Measurements from ENCODE around the gene CNTN1.
A peak's percentile ranks its signal among the peaks of the same experiment; 100 is the strongest.
"Not testable (repeated sequence)": the region's sequence is repeated elsewhere in the genome, so short reads cannot be mapped to it uniquely, and the experiment has no call there.

The CNTN1 gene

DNA sequence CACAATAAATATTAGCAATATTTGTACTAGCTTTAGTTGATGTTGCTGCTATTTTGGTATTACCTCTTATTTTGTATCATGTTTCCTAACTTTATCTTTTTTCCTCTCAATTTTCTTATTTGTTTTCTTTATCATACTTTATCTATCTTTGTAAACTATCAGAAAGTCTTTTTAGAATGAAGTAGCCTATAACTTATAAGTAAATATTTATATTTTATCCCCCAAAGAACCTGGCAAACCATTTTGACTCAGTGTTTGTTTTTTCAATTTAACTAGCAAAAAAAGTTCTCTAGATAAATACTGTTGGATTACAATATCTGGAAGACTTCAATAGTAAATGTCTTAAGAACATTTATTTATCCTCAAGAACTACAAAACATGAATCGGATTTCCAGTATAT lies 360.2 kb downstream of the CNTN1 start:
- peaks cover 6% of the 10 kb centered on the region for H3K4me1 ChIP-seq (ENCODE audit: control insufficient read depth, insufficient read depth, low read length)
- H3K4me3 ChIP-seq (ENCODE audit: low read length), result no peak overlapping the region
- H3K36me3 ChIP-seq (ENCODE audit: insufficient read depth, low read length), result no peaks in the 10 kb centered on the region
- no peaks in the 10 kb centered on the region for H3K27me3 ChIP-seq (ENCODE audit: control insufficient read depth, insufficient read depth, low read length)
- no peaks in the 10 kb centered on the region for H3K9me3 ChIP-seq (replicated peaks; ENCODE audit: low read length)
- H3K9ac ChIP-seq (ENCODE audit: low read depth, low read length), result no peak overlapping the region
- no peak overlapping the region for H3K4me2 ChIP-seq (ENCODE audit: low read length)

DNA sequence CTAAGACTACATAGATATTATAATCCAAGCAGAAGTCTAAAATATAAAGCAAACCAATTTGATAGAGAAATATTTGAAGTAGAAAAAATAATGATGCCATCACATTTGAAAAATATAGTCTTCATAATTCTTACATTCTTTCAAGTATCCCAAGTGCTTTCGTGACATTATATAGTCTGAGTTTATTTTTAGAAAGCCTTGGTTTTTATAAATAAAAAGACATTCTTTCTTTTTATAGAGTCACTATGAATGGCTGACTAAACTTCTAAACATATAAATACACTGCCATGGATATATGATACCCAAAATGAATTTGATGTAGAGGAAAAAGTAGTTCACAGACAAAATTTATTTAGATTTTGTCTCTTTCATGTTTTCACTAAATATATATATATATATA lies 360.8 kb downstream of the CNTN1 start:
- no peak overlapping the region for H3K4me3 ChIP-seq (ENCODE audit: low read length)
- peaks cover 6% of the 10 kb centered on the region for H3K4me1 ChIP-seq (ENCODE audit: control insufficient read depth, insufficient read depth, low read length)
- no peak overlapping the region for H3K4me2 ChIP-seq (ENCODE audit: low read length)
- H3K27me3 ChIP-seq (ENCODE audit: control insufficient read depth, insufficient read depth, low read length), result no peaks in the 10 kb centered on the region
- H3K36me3 ChIP-seq (ENCODE audit: insufficient read depth, low read length), result no peaks in the 10 kb centered on the region
- no peaks in the 10 kb centered on the region for H3K9me3 ChIP-seq (replicated peaks; ENCODE audit: low read length)
- H3K9ac ChIP-seq (ENCODE audit: low read depth, low read length), result no peak overlapping the region

DNA sequence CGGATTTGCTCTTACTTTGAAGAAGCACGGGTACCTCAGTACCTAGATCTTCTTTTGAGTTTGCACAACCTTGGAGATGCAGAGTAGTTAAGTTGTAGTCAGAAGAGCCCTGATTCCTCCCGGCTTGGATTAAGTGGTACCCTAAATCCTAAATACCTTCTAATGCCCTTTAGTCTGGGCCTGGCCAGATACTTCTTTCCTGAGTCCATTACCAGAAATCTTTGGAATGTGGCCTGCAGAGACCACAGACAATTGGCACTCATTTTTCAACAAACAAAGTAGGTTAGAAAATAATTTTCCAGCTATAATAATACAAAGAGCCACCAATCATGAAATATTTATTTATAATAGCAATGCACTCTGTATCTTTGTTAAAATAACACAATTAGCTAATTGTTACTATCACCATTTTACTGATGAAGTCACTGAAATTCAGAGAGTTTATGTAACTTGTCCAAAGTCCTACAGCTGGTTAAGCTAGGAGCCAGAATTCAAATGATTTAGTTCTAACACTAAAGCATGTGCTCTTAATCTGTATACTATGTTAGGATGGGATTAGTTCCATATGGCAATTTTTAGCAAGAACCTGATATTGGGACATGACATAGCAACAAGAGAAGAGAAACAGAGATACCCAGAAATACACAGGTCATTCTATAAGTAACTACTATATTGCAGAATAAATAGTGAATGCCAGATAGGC lies 363.8 kb downstream of the CNTN1 start:
- Histone ChIP-seq H3K4me1 (ENCODE audit: control insufficient read depth, insufficient read depth, low read length) (peaks cover 6% of the 10 kb centered on the region), H3K36me3 (ENCODE audit: insufficient read depth, low read length) (no peaks in the 10 kb centered on the region), H3K9ac (ENCODE audit: low read depth, low read length) (no peak overlapping the region), H3K4me2 (ENCODE audit: low read length) (peak overlapping the region; percentile 14), H3K9me3 (replicated peaks; ENCODE audit: low read length) (no peaks in the 10 kb centered on the region), H3K27me3 (ENCODE audit: control insufficient read depth, insufficient read depth, low read length) (no peaks in the 10 kb centered on the region), H3K4me3 (ENCODE audit: low read length) (no peak overlapping the region)

DNA sequence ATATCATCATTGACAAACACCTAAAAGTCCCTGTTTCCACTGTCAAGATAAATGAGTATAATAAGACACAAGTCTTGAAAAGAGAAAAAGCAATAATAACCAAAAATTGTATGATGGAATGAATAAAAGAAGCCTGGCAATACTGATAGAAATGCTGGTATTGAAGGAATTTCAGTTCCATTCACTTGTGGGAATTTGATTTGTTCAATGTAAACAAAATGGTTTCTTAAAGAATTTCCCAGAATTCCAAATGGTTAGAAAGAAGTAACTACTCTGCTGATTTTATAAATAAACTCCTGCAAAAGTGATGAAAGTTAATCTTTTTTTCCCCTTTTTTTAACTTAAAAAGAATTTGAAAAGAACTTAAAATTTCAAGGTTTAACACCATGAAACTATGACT lies 366.0 kb downstream of the CNTN1 start:
- Histone ChIP-seq H3K4me1 (ENCODE audit: control insufficient read depth, insufficient read depth, low read length) (peaks cover 6% of the 10 kb centered on the region), H3K4me2 (ENCODE audit: low read length) (no peak overlapping the region), H3K27me3 (ENCODE audit: control insufficient read depth, insufficient read depth, low read length) (no peaks in the 10 kb centered on the region), H3K36me3 (ENCODE audit: insufficient read depth, low read length) (no peaks in the 10 kb centered on the region), H3K4me3 (ENCODE audit: low read length) (no peak overlapping the region), H3K9me3 (replicated peaks; ENCODE audit: low read length) (no peaks in the 10 kb centered on the region), H3K9ac (ENCODE audit: low read depth, low read length) (no peak overlapping the region)

DNA sequence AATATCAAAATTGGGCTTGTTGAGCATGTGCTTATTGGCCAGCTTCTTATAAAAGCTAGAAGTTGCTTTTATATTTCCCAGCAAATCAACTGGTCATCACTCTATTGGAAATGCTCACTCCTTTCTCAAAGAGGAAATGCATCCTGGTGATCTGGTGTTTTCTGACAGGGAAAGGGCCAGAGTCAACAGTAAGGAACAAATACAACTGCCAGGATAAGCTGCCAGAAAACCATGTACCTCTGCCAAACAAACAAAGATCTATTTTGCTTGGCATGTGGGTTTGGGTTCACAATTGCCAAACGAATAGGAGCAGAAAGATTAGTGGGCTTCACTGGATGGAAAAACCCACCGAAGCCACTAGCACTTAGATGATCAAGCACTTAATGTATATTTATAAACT lies 369.0 kb downstream of the CNTN1 start:
- Histone ChIP-seq H3K4me2 (ENCODE audit: low read length) (no peak overlapping the region), H3K9me3 (replicated peaks; ENCODE audit: low read length) (no peaks in the 10 kb centered on the region), H3K4me1 (ENCODE audit: control insufficient read depth, insufficient read depth, low read length) (peaks cover 3% of the 10 kb centered on the region), H3K9ac (ENCODE audit: low read depth, low read length) (no peak overlapping the region), H3K36me3 (ENCODE audit: insufficient read depth, low read length) (no peaks in the 10 kb centered on the region), H3K4me3 (ENCODE audit: low read length) (no peak overlapping the region), H3K27me3 (ENCODE audit: control insufficient read depth, insufficient read depth, low read length) (no peaks in the 10 kb centered on the region)

DNA sequence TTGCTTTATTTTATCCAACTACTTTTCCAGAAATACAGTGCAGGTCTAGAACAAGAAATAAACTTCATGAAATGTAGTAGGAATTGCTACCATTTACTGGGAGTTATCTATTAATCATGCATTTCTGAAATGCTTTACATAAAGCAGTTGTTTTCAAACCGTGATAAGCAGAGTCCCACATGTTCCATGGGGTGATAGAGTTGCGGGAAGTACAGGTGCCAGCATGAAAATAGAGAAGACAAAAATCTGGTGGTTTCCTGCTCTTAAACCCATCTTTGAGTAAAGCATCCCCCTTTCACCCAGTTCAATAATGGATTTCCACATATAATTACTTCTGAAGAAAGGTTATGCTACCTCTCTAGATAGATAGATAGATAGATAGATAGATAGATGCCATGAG lies 372.2 kb downstream of the CNTN1 start:
- Histone ChIP-seq H3K9ac (ENCODE audit: low read depth, low read length) (no peak overlapping the region), H3K9me3 (replicated peaks; ENCODE audit: low read length) (no peaks in the 10 kb centered on the region), H3K4me1 (ENCODE audit: control insufficient read depth, insufficient read depth, low read length) (no peaks in the 10 kb centered on the region), H3K4me3 (ENCODE audit: low read length) (no peak overlapping the region), H3K4me2 (ENCODE audit: low read length) (no peak overlapping the region), H3K36me3 (ENCODE audit: insufficient read depth, low read length) (no peaks in the 10 kb centered on the region), H3K27me3 (ENCODE audit: control insufficient read depth, insufficient read depth, low read length) (no peaks in the 10 kb centered on the region)

DNA sequence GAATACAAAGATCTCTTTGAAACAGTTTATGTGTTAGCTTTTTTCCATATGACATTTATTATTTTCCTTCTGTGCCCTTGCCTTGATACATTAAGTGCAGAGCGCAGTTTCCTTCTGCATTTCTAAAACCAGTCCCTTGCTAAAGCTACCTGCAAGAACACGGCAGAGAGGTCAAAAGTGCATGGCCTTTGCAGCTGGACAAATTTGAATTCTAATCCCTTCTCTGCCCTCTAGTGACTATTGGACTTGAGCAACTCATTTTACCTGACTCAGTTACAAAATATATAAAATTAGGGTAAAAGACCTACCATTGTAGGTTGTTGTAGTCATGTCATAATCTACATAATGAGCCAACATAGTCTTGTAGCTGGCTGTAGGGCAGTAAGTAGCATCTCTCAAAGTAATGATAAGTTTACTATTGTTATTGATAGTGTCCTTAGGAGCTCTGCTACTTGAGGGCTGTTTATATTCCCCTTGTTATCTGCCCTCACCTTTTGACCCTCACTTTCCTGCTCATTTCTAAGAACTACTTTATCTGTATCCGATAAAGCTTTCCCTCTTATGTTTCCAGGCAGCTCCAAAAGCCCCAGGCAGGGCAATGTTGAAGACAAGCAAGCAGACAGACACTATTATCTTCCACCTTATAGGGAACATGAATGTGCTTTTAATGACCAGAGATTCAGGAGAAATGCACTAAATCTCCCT lies 375.9 kb downstream of the CNTN1 start:
- no peaks in the 10 kb centered on the region for H3K9me3 ChIP-seq (replicated peaks; ENCODE audit: low read length)
- H3K27me3 ChIP-seq (ENCODE audit: control insufficient read depth, insufficient read depth, low read length), result no peaks in the 10 kb centered on the region
- no peaks in the 10 kb centered on the region for H3K4me1 ChIP-seq (ENCODE audit: control insufficient read depth, insufficient read depth, low read length)
- H3K4me3 ChIP-seq (ENCODE audit: low read length), result no peak overlapping the region
- no peak overlapping the region for H3K9ac ChIP-seq (ENCODE audit: low read depth, low read length)
- no peak overlapping the region for H3K4me2 ChIP-seq (ENCODE audit: low read length)
- H3K36me3 ChIP-seq (ENCODE audit: insufficient read depth, low read length), result no peaks in the 10 kb centered on the region

DNA sequence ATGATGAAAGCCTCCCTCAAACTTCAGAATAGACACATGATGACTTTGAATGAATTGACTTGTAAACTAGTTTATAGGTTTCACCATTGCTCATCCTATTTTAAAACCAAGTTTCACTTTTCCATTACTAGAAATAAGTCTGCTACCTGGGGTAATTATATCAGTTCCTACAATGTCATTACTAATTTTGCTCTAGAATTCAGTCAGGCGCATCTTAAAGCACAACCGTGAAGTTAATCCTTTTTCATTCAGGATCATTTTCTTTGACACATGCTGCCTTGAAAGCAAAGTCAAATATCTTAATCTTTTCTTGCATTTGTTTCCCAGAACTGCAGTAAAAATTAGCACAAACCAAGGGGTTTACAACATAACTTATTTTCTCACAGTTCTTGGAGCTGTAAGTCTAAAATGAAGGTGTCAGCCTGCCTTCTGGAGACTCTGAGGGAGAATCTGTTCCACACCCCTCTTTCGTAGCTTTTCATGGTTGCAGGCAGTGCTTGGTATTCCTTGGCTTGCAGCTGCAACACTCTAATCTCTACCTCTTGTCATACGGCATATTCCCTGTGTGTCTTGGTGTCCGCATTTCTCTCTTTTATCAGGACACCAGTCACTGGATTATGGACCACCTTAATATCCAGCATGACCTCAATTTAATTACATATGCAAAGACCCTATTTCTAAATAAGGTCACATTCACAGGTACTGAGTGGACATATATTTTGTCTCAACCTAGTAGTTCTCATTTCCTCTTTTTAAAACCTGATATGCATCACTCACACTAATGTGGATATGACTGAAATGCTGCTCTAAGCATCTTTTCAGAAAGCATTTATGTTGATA lies 381.6 kb downstream of the CNTN1 start:
- H3K36me3 ChIP-seq (ENCODE audit: insufficient read depth, low read length), result no peaks in the 10 kb centered on the region

DNA sequence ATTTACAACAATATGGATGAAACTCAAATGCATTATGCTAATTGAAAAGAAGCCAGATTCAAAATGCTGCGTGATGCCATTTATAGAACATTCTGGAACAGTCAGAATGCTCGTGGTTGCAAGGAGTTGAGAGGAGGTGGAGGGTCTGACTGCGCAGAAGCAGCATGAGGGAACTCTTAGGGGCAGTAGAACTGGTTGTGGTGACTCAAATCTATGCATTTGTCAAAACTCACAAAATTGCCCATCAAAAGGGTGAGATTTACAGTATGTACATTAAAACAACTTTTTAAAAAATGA lies 382.2 kb downstream of the CNTN1 start:
- no peaks in the 10 kb centered on the region for H3K9me3 ChIP-seq (replicated peaks; ENCODE audit: low read length)
- no peak overlapping the region for H3K4me2 ChIP-seq (ENCODE audit: low read length)
- H3K9ac ChIP-seq (ENCODE audit: low read depth, low read length), result no peak overlapping the region
- no peaks in the 10 kb centered on the region for H3K36me3 ChIP-seq (ENCODE audit: insufficient read depth, low read length)
- H3K27me3 ChIP-seq (ENCODE audit: control insufficient read depth, insufficient read depth, low read length), result no peaks in the 10 kb centered on the region
- H3K4me3 ChIP-seq (ENCODE audit: low read length), result no peak overlapping the region
- no peaks in the 10 kb centered on the region for H3K4me1 ChIP-seq (ENCODE audit: control insufficient read depth, insufficient read depth, low read length)

More for the DNA sequence above, 381.6 kb downstream of the CNTN1 start:
- Histone ChIP-seq H3K4me2 (ENCODE audit: low read length) (no peak overlapping the region), H3K4me3 (ENCODE audit: low read length) (no peak overlapping the region), H3K9me3 (replicated peaks; ENCODE audit: low read length) (no peaks in the 10 kb centered on the region), H3K9ac (ENCODE audit: low read depth, low read length) (no peak overlapping the region), H3K27me3 (ENCODE audit: control insufficient read depth, insufficient read depth, low read length) (no peaks in the 10 kb centered on the region), H3K4me1 (ENCODE audit: control insufficient read depth, insufficient read depth, low read length) (no peaks in the 10 kb centered on the region)

DNA sequence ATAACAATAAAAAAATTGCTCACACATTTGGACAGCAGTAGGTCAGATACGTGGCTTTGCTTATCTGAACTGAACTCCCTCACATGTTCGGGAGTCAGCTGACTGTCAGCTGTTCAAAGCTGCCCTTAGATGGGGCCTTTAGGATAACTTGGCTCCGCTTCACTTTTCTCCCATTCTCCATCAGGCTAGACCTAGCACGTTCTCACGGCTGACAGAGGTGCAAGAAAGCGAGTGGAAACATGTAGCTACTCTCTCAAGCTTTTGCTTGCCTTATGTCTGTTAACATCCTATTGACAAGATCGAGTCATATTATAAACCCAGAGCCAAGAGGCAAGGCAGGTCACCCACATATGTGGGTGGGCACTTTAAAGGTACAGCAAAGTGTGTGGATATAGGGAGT lies 383.9 kb downstream of the CNTN1 start:
- no peaks in the 10 kb centered on the region for H3K27me3 ChIP-seq (ENCODE audit: control insufficient read depth, insufficient read depth, low read length)
- no peak overlapping the region for H3K4me2 ChIP-seq (ENCODE audit: low read length)
- H3K9ac ChIP-seq (ENCODE audit: low read depth, low read length), result no peak overlapping the region
- no peak overlapping the region for H3K4me3 ChIP-seq (ENCODE audit: low read length)
- H3K36me3 ChIP-seq (ENCODE audit: insufficient read depth, low read length), result no peaks in the 10 kb centered on the region
- H3K9me3 ChIP-seq (replicated peaks; ENCODE audit: low read length), result no peaks in the 10 kb centered on the region
- no peaks in the 10 kb centered on the region for H3K4me1 ChIP-seq (ENCODE audit: control insufficient read depth, insufficient read depth, low read length)

DNA sequence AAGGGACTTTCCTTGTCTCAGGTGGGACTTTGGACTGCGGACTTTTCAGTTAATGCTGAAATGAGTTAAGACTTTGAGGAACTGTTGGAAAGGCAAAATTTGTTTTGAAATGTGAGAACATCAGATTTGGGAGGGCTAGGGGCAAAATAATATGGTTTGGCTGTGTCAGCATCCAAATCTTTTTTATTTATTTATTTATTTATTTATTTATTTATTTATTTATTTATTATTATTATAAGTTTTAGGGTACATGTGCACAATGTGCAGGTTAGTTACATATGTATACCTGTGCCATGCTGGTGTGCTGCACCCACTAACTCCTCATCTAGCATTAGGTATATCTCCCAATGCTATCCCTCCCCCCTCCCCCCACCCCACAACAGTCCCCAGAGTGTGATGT lies 389.0 kb downstream of the CNTN1 start:
- H3K4me3 ChIP-seq (ENCODE audit: low read length); H3K9ac ChIP-seq (ENCODE audit: low read depth, low read length); H3K27me3 ChIP-seq (ENCODE audit: control insufficient read depth, insufficient read depth, low read length); H3K4me1 ChIP-seq (ENCODE audit: control insufficient read depth, insufficient read depth, low read length); H3K9me3 ChIP-seq (replicated peaks; ENCODE audit: low read length); H3K36me3 ChIP-seq (ENCODE audit: insufficient read depth, low read length); H3K4me2 ChIP-seq (ENCODE audit: low read length): not testable (repeated sequence)
